SK-N-SH (cell line): ENCODE results near the gene UBE2E1. TPM values are rescaled to one million over a fixed set of nuclear protein-coding genes. Genes with fewer than 3 reads are reported as not detected.

ENCODE experiments used
- CTCF ChIA-PET: fragments of 300-600, 350-600 bp; formaldehyde crosslinking; extraction: SDS; loops from one replicate; lab custom pipeline; 2021; lab: Yijun Ruan, JAX
- POLR2A ChIA-PET: fragments of 350-600 bp; sonication (Branson Sonifier 250); formaldehyde crosslinking; extraction: SDS; loops from one replicate; lab custom pipeline; 2020; ENCODE audit warnings: antibody characterized with exemption, inconsistent platforms; lab: Yijun Ruan, JAX
- DNase-seq: peaks from one replicate; pipeline ENCODE4 v3.0.0; 2012
- H2AFZ ChIP-seq: fragments of 200-600 bp; sonication (generic); 2 replicates; pipeline ENCODE4 v1.8.1; 2016; ENCODE audit warnings: antibody characterized with exemption, mild to moderate bottlenecking, low read depth
- H3F3A ChIP-seq: fragments of 200-600 bp; sonication (generic); replicated peaks from 2 replicates; pipeline ENCODE3; 2016; ENCODE audit warnings: antibody characterized with exemption, mild to moderate bottlenecking; ENCODE audit not compliant: insufficient read depth
- H3K27ac ChIP-seq, 2 experiments: fragments of 200-500 bp in 1 of 2; fragments of 200-600 bp in 1 of 2; sonication (Bioruptor generic) in 1 of 2; sonication (generic), shearing (Covaris generic) in 1 of 2; 2 replicates each; pipeline versions ENCODE4 v1.5.1 to v1.6.1; 2014 to 2016; ENCODE audit warnings: low read depth in 2 of 2, inconsistent platforms in 1 of 2, low read length in 1 of 2, mild to moderate bottlenecking in 1 of 2, mixed read lengths in 1 of 2
- H3K27me3 ChIP-seq: fragments of 200-600 bp; sonication (generic), shearing (Covaris generic); 2 replicates; pipeline ENCODE4 v1.6.1; 2016; ENCODE audit warnings: mixed run types; ENCODE audit not compliant: insufficient read depth
- H3K36me3 ChIP-seq, 2 experiments: fragments of 200-500 bp in 1 of 2; fragments of 200-600 bp in 1 of 2; sonication (Bioruptor generic) in 1 of 2; sonication (generic) in 1 of 2; replicated peaks in 1 of 2; 2 replicates each; pipeline versions ENCODE3 to v1.5.1; 2014 to 2016; ENCODE audit warnings: low read length in 1 of 2, mild to moderate bottlenecking in 1 of 2; ENCODE audit not compliant: insufficient read depth in 2 of 2, control insufficient read depth in 1 of 2
- H3K4me1 ChIP-seq, 2 experiments: fragments of 200-500 bp in 1 of 2; fragments of 200-600 bp in 1 of 2; sonication (Bioruptor generic) in 1 of 2; sonication (generic), shearing (Covaris generic) in 1 of 2; 2 replicates each; pipeline versions ENCODE4 v1.5.1 to v1.6.1; 2014 to 2016; ENCODE audit warnings: low read depth in 1 of 2, low read length in 1 of 2, mixed run types in 1 of 2; ENCODE audit not compliant: insufficient read depth in 2 of 2, control insufficient read depth in 1 of 2
- H3K4me2 ChIP-seq: fragments of 200-600 bp; sonication (generic), shearing (Covaris generic); 2 replicates; pipeline ENCODE4 v1.6.1; 2017; ENCODE audit warnings: mixed run types
- H3K4me3 ChIP-seq, 2 experiments: fragments of 200-500 bp in 1 of 2; fragments of 200-600 bp in 1 of 2; sonication (Bioruptor generic) in 1 of 2; sonication (generic), shearing (Covaris generic) in 1 of 2; 2 replicates each; pipeline versions ENCODE4 v1.5.1 to v1.8.1; 2014 to 2016; ENCODE audit warnings: low read depth in 2 of 2, inconsistent platforms in 1 of 2, low read length in 1 of 2, mild to moderate bottlenecking in 1 of 2, mixed read lengths in 1 of 2, moderate library complexity in 1 of 2
- H3K79me2 ChIP-seq: fragments of 200-600 bp; sonication (generic); 2 replicates; pipeline ENCODE4 v1.8.1; 2017; ENCODE audit warnings: mild to moderate bottlenecking; ENCODE audit not compliant: insufficient read depth
- H3K9ac ChIP-seq: fragments of 200-600 bp; sonication (generic); 2 replicates; pipeline ENCODE4 v1.6.1; 2017; ENCODE audit warnings: mixed run types
- H3K9me2 ChIP-seq: fragments of 200-600 bp; sonication (generic); 2 replicates; pipeline ENCODE4 v1.6.1; 2017; ENCODE audit warnings: mixed run types
- H3K9me3 ChIP-seq: fragments of 200-600 bp; sonication (generic); 2 replicates; pipeline ENCODE4 v1.6.1; 2017; ENCODE audit warnings: mixed run types, mild to moderate bottlenecking, moderate library complexity
- H4K20me1 ChIP-seq: fragments of 200-600 bp; sonication (generic); 2 replicates; pipeline ENCODE4 v1.6.1; 2017; ENCODE audit warnings: mild to moderate bottlenecking, mixed run types; ENCODE audit not compliant: insufficient read depth
- CHD2 ChIP-seq: fragments of 150-350 bp; IDR thresholded peaks from 2 replicates; pipeline ENCODE4 v1.6.1; 2018; ENCODE audit warnings: low read length; ENCODE audit not compliant: partially characterized antibody
- EP300 ChIP-seq, 2 experiments: IDR thresholded peaks; 2 replicates each; pipeline versions ENCODE4 v1.4.0 to v1.6.1; 2012; ENCODE audit warnings: borderline replicate concordance in 1 of 2, low read depth in 1 of 2, low read length in 1 of 2
- FOSL2 ChIP-seq: IDR thresholded peaks from 2 replicates; pipeline ENCODE4 v1.4.0; 2012; ENCODE audit warnings: low read depth, mild to moderate bottlenecking, moderate library complexity, borderline replicate concordance
- FOXM1 ChIP-seq: IDR thresholded peaks from 2 replicates; pipeline ENCODE4 v1.4.0; 2012; ENCODE audit warnings: low read depth, mild to moderate bottlenecking
- GABPA ChIP-seq: IDR thresholded peaks from 2 replicates; pipeline ENCODE4 v1.4.0; 2012; ENCODE audit warnings: low read depth, mild to moderate bottlenecking
- GATA2 ChIP-seq: sonication (generic); formaldehyde crosslinking; IDR thresholded peaks from 2 replicates; pipeline ENCODE4 v1.5.0; 2020; ENCODE audit warnings: mild to moderate bottlenecking, missing genetic modification reagents
- MAX ChIP-seq: IDR thresholded peaks from 2 replicates; pipeline ENCODE4 v1.4.0; 2012; ENCODE audit warnings: low read depth
- MXI1 ChIP-seq: IDR thresholded peaks from 2 replicates; pipeline ENCODE4 v1.6.1; 2012; ENCODE audit warnings: mild to moderate bottlenecking, low read depth, low read length, improper control_type of control experiment
- NRF1 ChIP-seq: IDR thresholded peaks from 2 replicates; pipeline ENCODE4 v1.6.1; 2012; ENCODE audit warnings: low read depth, mild to moderate bottlenecking, low read length
- RCOR1 ChIP-seq: fragments of 150-350 bp; IDR thresholded peaks from 2 replicates; pipeline ENCODE4 v1.6.1; 2017; ENCODE audit warnings: antibody characterized with exemption, low read length
- RFX5 ChIP-seq: IDR thresholded peaks from 2 replicates; pipeline ENCODE4 v1.6.1; 2012; ENCODE audit warnings: mild to moderate bottlenecking, improper control_type of control experiment, low read length
- SIN3A ChIP-seq: IDR thresholded peaks from 2 replicates; pipeline ENCODE4 v1.6.1; 2012; ENCODE audit warnings: low read depth, mild to moderate bottlenecking, low read length, moderate library complexity, borderline replicate concordance
- SMC3 ChIP-seq: IDR thresholded peaks from 2 replicates; pipeline ENCODE4 v1.6.1; 2012; ENCODE audit warnings: low read depth, low read length, improper control_type of control experiment
- TEAD4 ChIP-seq: IDR thresholded peaks from 2 replicates; pipeline ENCODE4 v1.4.0; 2012; ENCODE audit warnings: mild to moderate bottlenecking, borderline replicate concordance; ENCODE audit not compliant: insufficient read depth
- YY1 ChIP-seq: IDR thresholded peaks from 2 replicates; pipeline ENCODE4 v1.4.0; 2012; ENCODE audit warnings: low read depth, mild to moderate bottlenecking
- WGBS: methylation state at CpG from one replicate; pipeline ENCODE4 v1.1.6; 2017; ENCODE audit warnings: low lambda C conversion rate; 5-methylcytosine and 5-hydroxymethylcytosine counted together
- polyA plus RNA-seq, 3 experiments: library from polyadenylated mRNA; depleted of rRNA; stranded (reverse); fragments of >200 nt; gene quantifications; 2 replicates each; pipeline ENCODE4 v1.2.3, GENCODE V29; 2012
- TF ChIP-seq, protein P1 (sequence below): IDR thresholded peaks from 2 replicates; pipeline ENCODE4 v1.4.0; 2012; ENCODE audit warnings: low read depth, borderline replicate concordance
- TF ChIP-seq, protein P2 (sequence below): fragments of 200-600 bp; sonication (generic); IDR thresholded peaks from 2 replicates; pipeline ENCODE4 v1.6.1; 2017; ENCODE audit warnings: antibody characterized with exemption, mild to moderate bottlenecking, moderate library complexity
- TF ChIP-seq, protein P3 (sequence below): IDR thresholded peaks from 2 replicates; pipeline ENCODE4 v1.6.1; 2012; ENCODE audit warnings: mild to moderate bottlenecking, low read depth, low read length, moderate library complexity
- TF ChIP-seq, protein P4 (sequence below): IDR thresholded peaks from 2 replicates; pipeline ENCODE4; 2012
- TF ChIP-seq, protein P5 (sequence below): IDR thresholded peaks from 2 replicates; pipeline ENCODE4 v1.4.0; 2012; ENCODE audit warnings: low read depth, borderline replicate concordance

UBE2E1 gene
- polyA plus RNA-seq, 1 of the 3 experiments (the other 2 are of a cell fraction) = 59.9 TPM

DNA sequence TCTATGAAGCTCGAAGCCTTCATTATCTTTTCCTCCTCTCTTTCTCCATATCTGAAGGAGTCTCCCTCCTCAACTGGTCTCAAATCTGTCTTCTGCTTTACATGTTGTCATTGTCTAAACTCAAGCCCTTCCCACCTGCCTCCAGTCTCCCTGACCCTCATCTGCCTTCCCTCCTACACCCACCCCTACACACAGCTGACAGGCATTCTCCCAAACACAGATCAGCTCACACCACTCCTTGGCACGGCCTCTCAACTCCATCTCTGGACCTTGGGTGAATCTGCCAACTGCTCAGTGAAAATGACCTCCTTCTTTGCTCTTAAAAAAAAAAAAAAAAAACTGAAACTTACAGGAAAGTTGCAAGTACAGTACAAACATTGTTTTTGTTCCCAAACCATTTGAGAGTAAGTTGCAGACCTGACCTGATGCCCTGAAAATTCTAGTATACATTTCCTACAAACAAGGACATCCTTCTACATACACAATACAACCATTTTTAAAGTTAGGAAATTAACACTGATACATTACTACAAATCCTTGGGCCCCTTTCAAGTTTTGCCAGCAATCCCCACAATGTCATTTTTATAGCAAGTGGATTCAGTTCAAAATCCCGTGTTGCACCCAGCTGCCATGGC is 49.4 kb upstream of the UBE2E1 start:
- Histone ChIP-seq H3K4me3 (no peak overlapping the region), H3K9me3 (no peaks in the 10 kb centered on the region), H3K9me2 (no peaks in the 10 kb centered on the region), H3K4me1 (peaks cover under 1 to 2% of the 10 kb centered on the region in 2 experiments; a peak in 2 of 4 replicates), H3K27me3 (no peaks in the 10 kb centered on the region), H3K4me2 (no peak overlapping the region), H2AFZ (no peak overlapping the region), H3F3A (no peaks in the 10 kb centered on the region), H3K9ac (no peak overlapping the region), H3K36me3 (no peaks in the 10 kb centered on the region), H3K79me2 (no peaks in the 10 kb centered on the region), H4K20me1 (no peaks in the 10 kb centered on the region), H3K27ac (no peak overlapping the region)
- WGBS = 84% methylated on average over 3 of the region's 3 CpGs
- DNase-seq = no peak
- CTCF ChIA-PET = no interaction called here
- POLR2A ChIA-PET = no interaction called here
- TF ChIP-seq RCOR1 = no peak
- TF ChIP-seq YY1 = no peak
- TF ChIP-seq, protein P1, sequence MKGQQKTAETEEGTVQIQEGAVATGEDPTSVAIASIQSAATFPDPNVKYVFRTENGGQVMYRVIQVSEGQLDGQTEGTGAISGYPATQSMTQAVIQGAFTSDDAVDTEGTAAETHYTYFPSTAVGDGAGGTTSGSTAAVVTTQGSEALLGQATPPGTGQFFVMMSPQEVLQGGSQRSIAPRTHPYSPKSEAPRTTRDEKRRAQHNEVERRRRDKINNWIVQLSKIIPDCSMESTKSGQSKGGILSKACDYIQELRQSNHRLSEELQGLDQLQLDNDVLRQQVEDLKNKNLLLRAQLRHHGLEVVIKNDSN = no peak
- TF ChIP-seq, protein P2, sequence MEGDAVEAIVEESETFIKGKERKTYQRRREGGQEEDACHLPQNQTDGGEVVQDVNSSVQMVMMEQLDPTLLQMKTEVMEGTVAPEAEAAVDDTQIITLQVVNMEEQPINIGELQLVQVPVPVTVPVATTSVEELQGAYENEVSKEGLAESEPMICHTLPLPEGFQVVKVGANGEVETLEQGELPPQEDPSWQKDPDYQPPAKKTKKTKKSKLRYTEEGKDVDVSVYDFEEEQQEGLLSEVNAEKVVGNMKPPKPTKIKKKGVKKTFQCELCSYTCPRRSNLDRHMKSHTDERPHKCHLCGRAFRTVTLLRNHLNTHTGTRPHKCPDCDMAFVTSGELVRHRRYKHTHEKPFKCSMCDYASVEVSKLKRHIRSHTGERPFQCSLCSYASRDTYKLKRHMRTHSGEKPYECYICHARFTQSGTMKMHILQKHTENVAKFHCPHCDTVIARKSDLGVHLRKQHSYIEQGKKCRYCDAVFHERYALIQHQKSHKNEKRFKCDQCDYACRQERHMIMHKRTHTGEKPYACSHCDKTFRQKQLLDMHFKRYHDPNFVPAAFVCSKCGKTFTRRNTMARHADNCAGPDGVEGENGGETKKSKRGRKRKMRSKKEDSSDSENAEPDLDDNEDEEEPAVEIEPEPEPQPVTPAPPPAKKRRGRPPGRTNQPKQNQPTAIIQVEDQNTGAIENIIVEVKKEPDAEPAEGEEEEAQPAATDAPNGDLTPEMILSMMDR = no peak
- no peak for TF ChIP-seq SIN3A
- TF ChIP-seq GATA2 = no peak
- TF ChIP-seq, protein P3, sequence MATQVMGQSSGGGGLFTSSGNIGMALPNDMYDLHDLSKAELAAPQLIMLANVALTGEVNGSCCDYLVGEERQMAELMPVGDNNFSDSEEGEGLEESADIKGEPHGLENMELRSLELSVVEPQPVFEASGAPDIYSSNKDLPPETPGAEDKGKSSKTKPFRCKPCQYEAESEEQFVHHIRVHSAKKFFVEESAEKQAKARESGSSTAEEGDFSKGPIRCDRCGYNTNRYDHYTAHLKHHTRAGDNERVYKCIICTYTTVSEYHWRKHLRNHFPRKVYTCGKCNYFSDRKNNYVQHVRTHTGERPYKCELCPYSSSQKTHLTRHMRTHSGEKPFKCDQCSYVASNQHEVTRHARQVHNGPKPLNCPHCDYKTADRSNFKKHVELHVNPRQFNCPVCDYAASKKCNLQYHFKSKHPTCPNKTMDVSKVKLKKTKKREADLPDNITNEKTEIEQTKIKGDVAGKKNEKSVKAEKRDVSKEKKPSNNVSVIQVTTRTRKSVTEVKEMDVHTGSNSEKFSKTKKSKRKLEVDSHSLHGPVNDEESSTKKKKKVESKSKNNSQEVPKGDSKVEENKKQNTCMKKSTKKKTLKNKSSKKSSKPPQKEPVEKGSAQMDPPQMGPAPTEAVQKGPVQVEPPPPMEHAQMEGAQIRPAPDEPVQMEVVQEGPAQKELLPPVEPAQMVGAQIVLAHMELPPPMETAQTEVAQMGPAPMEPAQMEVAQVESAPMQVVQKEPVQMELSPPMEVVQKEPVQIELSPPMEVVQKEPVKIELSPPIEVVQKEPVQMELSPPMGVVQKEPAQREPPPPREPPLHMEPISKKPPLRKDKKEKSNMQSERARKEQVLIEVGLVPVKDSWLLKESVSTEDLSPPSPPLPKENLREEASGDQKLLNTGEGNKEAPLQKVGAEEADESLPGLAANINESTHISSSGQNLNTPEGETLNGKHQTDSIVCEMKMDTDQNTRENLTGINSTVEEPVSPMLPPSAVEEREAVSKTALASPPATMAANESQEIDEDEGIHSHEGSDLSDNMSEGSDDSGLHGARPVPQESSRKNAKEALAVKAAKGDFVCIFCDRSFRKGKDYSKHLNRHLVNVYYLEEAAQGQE = no peak
- TF ChIP-seq CHD2 = no peak
- no peak for TF ChIP-seq TEAD4
- TF ChIP-seq GABPA = no peak
- TF ChIP-seq, protein P4, sequence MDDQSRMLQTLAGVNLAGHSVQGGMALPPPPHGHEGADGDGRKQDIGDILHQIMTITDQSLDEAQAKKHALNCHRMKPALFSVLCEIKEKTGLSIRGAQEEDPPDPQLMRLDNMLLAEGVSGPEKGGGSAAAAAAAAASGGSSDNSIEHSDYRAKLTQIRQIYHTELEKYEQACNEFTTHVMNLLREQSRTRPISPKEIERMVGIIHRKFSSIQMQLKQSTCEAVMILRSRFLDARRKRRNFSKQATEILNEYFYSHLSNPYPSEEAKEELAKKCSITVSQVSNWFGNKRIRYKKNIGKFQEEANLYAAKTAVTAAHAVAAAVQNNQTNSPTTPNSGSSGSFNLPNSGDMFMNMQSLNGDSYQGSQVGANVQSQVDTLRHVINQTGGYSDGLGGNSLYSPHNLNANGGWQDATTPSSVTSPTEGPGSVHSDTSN = no peak
- TF ChIP-seq FOSL2 = no peak
- TF ChIP-seq, protein P5, sequence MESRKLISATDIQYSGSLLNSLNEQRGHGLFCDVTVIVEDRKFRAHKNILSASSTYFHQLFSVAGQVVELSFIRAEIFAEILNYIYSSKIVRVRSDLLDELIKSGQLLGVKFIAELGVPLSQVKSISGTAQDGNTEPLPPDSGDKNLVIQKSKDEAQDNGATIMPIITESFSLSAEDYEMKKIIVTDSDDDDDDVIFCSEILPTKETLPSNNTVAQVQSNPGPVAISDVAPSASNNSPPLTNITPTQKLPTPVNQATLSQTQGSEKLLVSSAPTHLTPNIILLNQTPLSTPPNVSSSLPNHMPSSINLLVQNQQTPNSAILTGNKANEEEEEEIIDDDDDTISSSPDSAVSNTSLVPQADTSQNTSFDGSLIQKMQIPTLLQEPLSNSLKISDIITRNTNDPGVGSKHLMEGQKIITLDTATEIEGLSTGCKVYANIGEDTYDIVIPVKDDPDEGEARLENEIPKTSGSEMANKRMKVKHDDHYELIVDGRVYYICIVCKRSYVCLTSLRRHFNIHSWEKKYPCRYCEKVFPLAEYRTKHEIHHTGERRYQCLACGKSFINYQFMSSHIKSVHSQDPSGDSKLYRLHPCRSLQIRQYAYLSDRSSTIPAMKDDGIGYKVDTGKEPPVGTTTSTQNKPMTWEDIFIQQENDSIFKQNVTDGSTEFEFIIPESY = no peak
- TF ChIP-seq RFX5 = no peak
- TF ChIP-seq MAX = no peak
- no peak for TF ChIP-seq SMC3
- no peak for TF ChIP-seq MXI1
- no peak for TF ChIP-seq EP300 (IDR thresholded peaks at IDR 0.05; ENCODE audit: borderline replicate concordance in 1 of 2, low read depth in 1 of 2, low read length in 1 of 2)
- TF ChIP-seq FOXM1 = no peak
- TF ChIP-seq NRF1 = no peak
